GM04504 (cell line): Measurements from ENCODE around the gene TAPT1.

Source experiments
- DNase-seq: peaks from one replicate; pipeline ENCODE4 v3.0.0-alpha.2; 2012; ENCODE audit warnings: low read depth

TAPT1 gene

GRCh38 chr4:16245241-16245640, 19.0 kb upstream of the TAPT1 start:
- DNase-seq: no peak

GRCh38 chr4:16243285-16243684, 17.0 kb upstream of the TAPT1 start:
- DNase-seq: no peak

- no peak for DNase-seq
Observed at GRCh38 chr4:16240300-16240699, 14.0 kb upstream of the TAPT1 start.

GRCh38 chr4:16239086-16239485, 12.8 kb upstream of the TAPT1 start:
- no peak for DNase-seq

- no peak for DNase-seq
Observed at GRCh38 chr4:16238327-16238726, 12.1 kb upstream of the TAPT1 start.

- no peak for DNase-seq
Observed at GRCh38 chr4:16237715-16238114, 11.4 kb upstream of the TAPT1 start.

GRCh38 chr4:16236402-16237023, 10.2 kb upstream of the TAPT1 start:
- DNase-seq: no peak

GRCh38 chr4:16235209-16235608, 8.9 kb upstream of the TAPT1 start:
- no peak for DNase-seq

- no peak for DNase-seq
Observed at GRCh38 chr4:16233569-16234177, 7.4 kb upstream of the TAPT1 start.

- DNase-seq: no peak
Observed at GRCh38 chr4:16231570-16232245, 5.4 kb upstream of the TAPT1 start.

GRCh38 chr4:16230308-16230707, 4.0 kb upstream of the TAPT1 start:
- DNase-seq: no peak

- no peak for DNase-seq
Observed at GRCh38 chr4:16229604-16230003, 3.3 kb upstream of the TAPT1 start.

GRCh38 chr4:16227462-16227868, 1.2 kb upstream of the TAPT1 start:
- DNase-seq: no peak

- DNase-seq: no peak
Observed at GRCh38 chr4:16226816-16227461, 668 bp upstream of the TAPT1 start.

GRCh38 chr4:16225167-16225862, 956 bp downstream of the TAPT1 start:
- DNase-seq: no peak

- no peak for DNase-seq
Observed at GRCh38 chr4:16224264-16225166, 1.8 kb downstream of the TAPT1 start.

GRCh38 chr4:16222957-16223527, 3.2 kb downstream of the TAPT1 start:
- no peak for DNase-seq

GRCh38 chr4:16218950-16219349, 7.3 kb downstream of the TAPT1 start:
- no peak for DNase-seq

- no peak for DNase-seq
Observed at GRCh38 chr4:16217300-16218051, 8.8 kb downstream of the TAPT1 start.

GRCh38 chr4:16213121-16213520, 13.2 kb downstream of the TAPT1 start:
- DNase-seq: no peak
